Lower leg skin (tissue), 3 donors: ENCODE results near the gene GALNT1.

ENCODE experiments used
- POLR2A ChIP-seq, 2 donors: fragments of 450-650 bp; IDR thresholded peaks; one replicate each; pipeline ENCODE4 v1.6.1; 2016 to 2017; ENCODE audit warnings: antibody characterized with exemption in 2 of 2, mild to moderate bottlenecking in 1 of 2, moderate library complexity in 1 of 2
- TF ChIP-seq, protein P1 (sequence below), 3 donors: fragments of 450-650 bp; IDR thresholded peaks; one replicate each; pipeline ENCODE4 v1.5.1; 2016; ENCODE audit warnings: antibody characterized with exemption in 3 of 3, mild to moderate bottlenecking in 3 of 3, moderate library complexity in 2 of 3

DNA sequence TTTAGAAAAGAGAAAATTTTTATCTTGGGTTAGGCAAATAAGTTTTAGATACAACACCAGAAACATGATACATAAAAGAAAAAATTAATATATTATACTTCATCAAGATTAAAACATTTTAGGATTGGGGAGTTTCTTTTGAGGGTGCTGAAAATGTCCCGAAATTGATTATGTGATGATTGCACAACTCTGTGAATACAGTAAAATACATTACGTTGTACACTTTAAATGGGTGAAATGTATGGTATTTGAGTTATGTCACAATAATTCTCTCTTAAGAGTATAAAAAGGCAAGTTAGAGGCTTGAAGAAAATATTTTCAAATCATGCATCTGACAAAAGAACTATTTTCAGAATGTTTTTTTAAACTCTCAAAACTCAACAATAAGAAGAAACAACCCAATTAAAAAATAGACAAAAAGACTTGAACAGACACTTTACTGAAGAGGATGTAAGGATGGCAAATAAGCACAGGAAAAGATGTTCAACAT is 47.6 kb upstream of the GALNT1 start:
- TF ChIP-seq, protein P1, sequence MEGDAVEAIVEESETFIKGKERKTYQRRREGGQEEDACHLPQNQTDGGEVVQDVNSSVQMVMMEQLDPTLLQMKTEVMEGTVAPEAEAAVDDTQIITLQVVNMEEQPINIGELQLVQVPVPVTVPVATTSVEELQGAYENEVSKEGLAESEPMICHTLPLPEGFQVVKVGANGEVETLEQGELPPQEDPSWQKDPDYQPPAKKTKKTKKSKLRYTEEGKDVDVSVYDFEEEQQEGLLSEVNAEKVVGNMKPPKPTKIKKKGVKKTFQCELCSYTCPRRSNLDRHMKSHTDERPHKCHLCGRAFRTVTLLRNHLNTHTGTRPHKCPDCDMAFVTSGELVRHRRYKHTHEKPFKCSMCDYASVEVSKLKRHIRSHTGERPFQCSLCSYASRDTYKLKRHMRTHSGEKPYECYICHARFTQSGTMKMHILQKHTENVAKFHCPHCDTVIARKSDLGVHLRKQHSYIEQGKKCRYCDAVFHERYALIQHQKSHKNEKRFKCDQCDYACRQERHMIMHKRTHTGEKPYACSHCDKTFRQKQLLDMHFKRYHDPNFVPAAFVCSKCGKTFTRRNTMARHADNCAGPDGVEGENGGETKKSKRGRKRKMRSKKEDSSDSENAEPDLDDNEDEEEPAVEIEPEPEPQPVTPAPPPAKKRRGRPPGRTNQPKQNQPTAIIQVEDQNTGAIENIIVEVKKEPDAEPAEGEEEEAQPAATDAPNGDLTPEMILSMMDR (IDR thresholded peaks at IDR 0.05) = no peak
- no peak for TF ChIP-seq POLR2A (IDR thresholded peaks at IDR 0.05)
